Uterus (tissue), 2 donors: ENCODE data around the gene C17orf100.

Source experiments
- CTCF ChIP-seq, 4 experiments: fragments of 200-600 bp in 2 of 4; fragments of 450-650 bp in 2 of 4; sonication (generic) in 2 of 4; IDR thresholded peaks; one replicate each; pipeline ENCODE4 v1.5.1; 2016 to 2019; ENCODE audit warnings: antibody characterized with exemption in 4 of 4, mild to moderate bottlenecking in 2 of 4, moderate library complexity in 1 of 4
- POLR2A ChIP-seq, 2 donors: fragments of 450-650 bp; IDR thresholded peaks; one replicate each; pipeline ENCODE4 v1.6.1; 2016; ENCODE audit warnings: antibody characterized with exemption in 2 of 2, mild to moderate bottlenecking in 1 of 2, moderate library complexity in 1 of 2

- TF ChIP-seq CTCF (IDR thresholded peaks at IDR 0.05): no peak
- TF ChIP-seq POLR2A (IDR thresholded peaks at IDR 0.05): no peak
These were observed 41.6 kb upstream of the C17orf100 start for GRCh38 chr17:6610011-6610410.
